Lower leg skin (tissue), 4 donors: Measurements from ENCODE around the gene MYBPH. TPM values are rescaled to one million over a fixed set of nuclear protein-coding genes. Genes with fewer than 3 reads are reported as not detected.

Experiments
- DNase-seq, 2 donors: peaks; one replicate each; pipeline ENCODE4 v3.0.0-alpha.2; 2019; ENCODE audit warnings: low spot score in 2 of 2
- H3K4me3 ChIP-seq: fragments of 200-600 bp; sonication (generic); 2 replicates; pipeline ENCODE4 v1.5.1; 2017; ENCODE audit warnings: mild to moderate bottlenecking, low read depth; ENCODE audit not compliant: poor library complexity, severe bottlenecking
- CTCF ChIP-seq, 3 donors: fragments of 450-650 bp; IDR thresholded peaks; one replicate each; pipeline ENCODE4 v1.5.1; 2016; ENCODE audit warnings: antibody characterized with exemption in 3 of 3, mild to moderate bottlenecking in 3 of 3, moderate library complexity in 2 of 3
- POLR2A ChIP-seq, 2 donors: fragments of 450-650 bp; IDR thresholded peaks; one replicate each; pipeline ENCODE4 v1.6.1; 2016 to 2017; ENCODE audit warnings: antibody characterized with exemption in 2 of 2, mild to moderate bottlenecking in 1 of 2, moderate library complexity in 1 of 2
- WGBS, 2 donors: methylation state at CpG; one replicate each; pipeline ENCODE4 v1.1.5; 2018; 5-methylcytosine and 5-hydroxymethylcytosine counted together
- intact Hi-C: fragments of 100-400 bp; cut with DNase I; formaldehyde crosslinking; loops from one replicate; pipeline ENCODE4 v1.15.0; 2023; ENCODE audit warnings: low total_unique reads
- total RNA-seq, 4 donors: library from RNA; depleted of rRNA; stranded (reverse); fragments of >200 nt; gene quantifications; one replicate each; pipeline ENCODE4 v1.1.0, GENCODE V29; 2016

MYBPH gene
- total RNA-seq, 4 donors from 2014 or later = not detected

GRCh38 chr1:203130358-203130985 lies 45.2 kb downstream of the MYBPH start:
- no peak overlapping the region for H3K4me3 ChIP-seq
- peak in 1 of 2 donors; percentile 81 for DNase-seq
- TF ChIP-seq CTCF (IDR thresholded peaks at IDR 0.05) (no peak), POLR2A (IDR thresholded peaks at IDR 0.05) (no peak)
- WGBS, 2 donors = 90 to 95% methylated on average over 3 of the region's 3 CpGs
- intact Hi-C loops = no loop called here

GRCh38 chr1:203129501-203130231 lies 46.0 kb downstream of the MYBPH start:
- WGBS, 2 donors = 44 to 47% methylated on average over 7 of the region's 7 CpGs
- intact Hi-C loops = no loop called here
- DNase-seq = peak in 1 of 2 donors; percentile 80
- H3K4me3 ChIP-seq = no peak overlapping the region
- no peak for TF ChIP-seq CTCF (IDR thresholded peaks at IDR 0.05)
- TF ChIP-seq POLR2A (IDR thresholded peaks at IDR 0.05) = no peak

DNA sequence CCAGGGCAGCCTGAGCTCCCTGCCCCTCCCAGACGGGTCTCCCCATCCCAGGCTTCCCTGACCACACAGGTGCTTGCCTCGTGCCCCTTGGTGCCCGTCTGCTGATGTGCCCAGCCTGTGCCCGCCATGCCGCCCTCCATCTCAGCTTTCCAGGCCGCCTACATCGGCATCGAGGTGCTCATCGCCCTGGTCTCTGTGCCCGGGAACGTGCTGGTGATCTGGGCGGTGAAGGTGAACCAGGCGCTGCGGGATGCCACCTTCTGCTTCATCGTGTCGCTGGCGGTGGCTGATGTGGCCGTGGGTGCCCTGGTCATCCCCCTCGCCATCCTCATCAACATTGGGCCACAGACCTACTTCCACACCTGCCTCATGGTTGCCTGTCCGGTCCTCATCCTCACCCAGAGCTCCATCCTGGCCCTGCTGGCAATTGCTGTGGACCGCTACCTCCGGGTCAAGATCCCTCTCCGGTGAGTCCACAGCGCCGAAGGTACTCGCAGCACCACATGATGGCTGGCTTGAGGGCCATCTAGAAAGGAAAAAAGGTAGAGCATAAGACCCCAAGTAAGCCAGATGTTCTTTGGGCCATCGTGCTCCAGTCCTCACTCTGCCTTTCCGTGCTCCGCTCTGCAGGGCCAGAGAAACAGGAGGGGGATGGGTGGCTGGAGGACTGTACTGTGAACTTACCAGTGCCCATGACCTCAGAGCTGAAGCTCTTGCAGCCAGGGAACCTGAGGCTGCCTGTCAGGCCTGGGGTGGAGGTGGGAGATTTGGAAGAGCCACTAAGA lies 46.7 kb downstream of the MYBPH start:
- no peak for TF ChIP-seq CTCF (IDR thresholded peaks at IDR 0.05)
- no peak for TF ChIP-seq POLR2A (IDR thresholded peaks at IDR 0.05)
- no peak overlapping the region for H3K4me3 ChIP-seq
- intact Hi-C loops = no loop called here
- peak in 1 of 2 donors; percentile 70 for DNase-seq
- WGBS, 2 donors = 92 to 93% methylated on average over 25 to 29 of the region's 29 CpGs

GRCh38 chr1:203128431-203128715 lies 47.3 kb downstream of the MYBPH start:
- no peak for DNase-seq
- no peak overlapping the region for H3K4me3 ChIP-seq
- WGBS, 2 donors = 12 to 25% methylated on average over 7 of the region's 7 CpGs
- intact Hi-C loops = no loop called here
- no peak for TF ChIP-seq CTCF (IDR thresholded peaks at IDR 0.05)
- TF ChIP-seq POLR2A (IDR thresholded peaks at IDR 0.05) = no peak

DNA sequence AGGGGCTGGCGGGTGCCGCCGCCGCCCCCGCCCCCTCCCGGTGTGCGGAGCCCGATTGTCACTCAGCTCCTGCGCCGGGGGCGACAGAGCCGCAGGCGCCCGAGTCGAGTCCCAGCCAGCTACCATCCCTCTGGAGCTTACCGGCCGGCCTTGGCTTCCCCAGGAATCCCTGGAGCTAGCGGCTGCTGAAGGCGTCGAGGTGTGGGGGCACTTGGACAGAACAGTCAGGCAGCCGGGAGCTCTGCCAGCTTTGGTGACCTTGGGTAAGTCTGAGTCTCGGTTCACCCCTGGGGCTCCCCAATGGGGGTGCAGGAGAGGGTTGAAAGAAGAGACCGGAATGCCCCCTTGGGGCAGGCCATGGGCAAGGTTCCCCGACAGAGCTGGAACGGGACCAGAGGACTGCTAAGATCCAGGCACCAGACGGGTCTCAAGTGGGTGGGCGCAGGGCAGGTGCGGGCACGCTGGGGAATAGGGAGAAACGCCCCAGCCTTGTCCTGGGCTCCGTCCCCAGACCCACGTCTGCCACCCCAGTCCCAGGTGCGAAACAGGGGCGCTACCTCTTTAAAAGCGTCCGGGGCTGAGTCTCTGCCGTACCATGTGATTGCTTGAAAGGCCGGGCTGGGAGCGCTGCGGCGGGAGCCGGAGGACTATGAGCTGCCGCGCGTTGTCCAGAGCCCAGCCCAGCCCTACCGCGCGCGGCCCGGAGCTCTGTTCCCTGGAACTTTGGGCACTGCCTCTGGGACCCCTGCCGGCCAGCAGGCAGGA lies 47.8 kb downstream of the MYBPH start, which contains the start of gene ADORA1:
ADORA1 (plus strand) TSS at position 61 of the 765 bp plus-strand sequence. CDS start 1,116 bp downstream, outside the sequence.
- H3K4me3 ChIP-seq = no peak within 1 kb of the TSS
- no peak for TF ChIP-seq CTCF (IDR thresholded peaks at IDR 0.05)
- TF ChIP-seq POLR2A (IDR thresholded peaks at IDR 0.05) = no peak
- WGBS, 2 donors = 1 to 2% methylated on average over 27 to 41 of the region's 51 CpGs
- peak in 1 of 2 donors; percentile 90 for DNase-seq
- intact Hi-C loops = no loop called here
